Body of pancreas (tissue), 4 donors: ENCODE results near the gene CCDC190.

Experiments
- CTCF ChIP-seq, 7 experiments: fragments of 450-650 bp in 4 of 7; fragments of 200-600 bp in 3 of 7; sonication (generic) in 3 of 7; IDR thresholded peaks; one replicate each; pipeline ENCODE4 v1.5.1; 2016 to 2019; ENCODE audit warnings: antibody characterized with exemption in 7 of 7
- POLR2A ChIP-seq, 3 donors: fragments of 450-650 bp; IDR thresholded peaks; one replicate each; pipeline ENCODE4 v1.6.1; 2016; ENCODE audit warnings: antibody characterized with exemption in 3 of 3, mild to moderate bottlenecking in 2 of 3

GRCh38 chr1:162906485-162906884 is 45.5 kb upstream of the CCDC190 start:
- TF ChIP-seq POLR2A (IDR thresholded peaks at IDR 0.05), result no peak
- TF ChIP-seq CTCF (IDR thresholded peaks at IDR 0.05), result no peak
